Heart right ventricle (tissue), 16 donors: Measurements from ENCODE around the gene IRF5. TPM values are rescaled to one million over a fixed set of nuclear protein-coding genes. Genes with fewer than 3 reads are reported as not detected.

Source experiments
- ATAC-seq, 8 donors: fragments of 200-7000 bp; cut with Tn5 transposase; one replicate each; pipeline ENCODE4 v1.9.1; 2020; ENCODE audit warnings: mild to moderate bottlenecking in 8 of 8, moderate library complexity in 8 of 8, moderate number of reproducible peaks in 1 of 8
- DNase-seq, 2 donors: peaks; one replicate each; pipeline ENCODE4 v3.0.0-alpha.2; 2020
- H3K27ac ChIP-seq, 10 donors: fragments of 200-600 bp; sonication (generic) in 2 of 10; one replicate each; pipeline versions ENCODE4 v1.5.0 to v1.8.0; 2020 to 2022; ENCODE audit warnings: mild to moderate bottlenecking in 3 of 10
- H3K27me3 ChIP-seq, 7 donors: fragments of 200-600 bp; one replicate each; pipeline ENCODE4 v1.8.0; 2021 to 2022; ENCODE audit warnings: mild to moderate bottlenecking in 2 of 7
- H3K36me3 ChIP-seq, 9 donors: fragments of 200-600 bp; sonication (generic) in 1 of 9; one replicate each; pipeline versions ENCODE4 v1.5.0 to v1.8.0; 2020 to 2022; ENCODE audit warnings: mild to moderate bottlenecking in 2 of 9
- H3K4me1 ChIP-seq, 9 donors: fragments of 200-600 bp; sonication (generic) in 1 of 9; one replicate each; pipeline versions ENCODE4 v1.5.0 to v1.8.0; 2020 to 2022; ENCODE audit warnings: mild to moderate bottlenecking in 4 of 9
- H3K4me3 ChIP-seq, 10 donors: fragments of 200-600 bp; sonication (generic) in 2 of 10; one replicate each; pipeline versions ENCODE4 v1.5.0 to v1.8.0; 2020 to 2022; ENCODE audit warnings: mild to moderate bottlenecking in 7 of 10, moderate library complexity in 2 of 10
- H3K9me3 ChIP-seq, 11 donors: fragments of 200-600 bp in 10 of 11; sonication (generic) in 2 of 11; one replicate each; pipeline versions ENCODE4 v1.5.0 to v1.8.0; 2013 to 2022; ENCODE audit warnings: mild to moderate bottlenecking in 2 of 11, control low read depth in 1 of 11, moderate library complexity in 1 of 11
- WGBS, 2 donors: extraction: QIAGEN DNeasy Blood & Tissue Kit; methylation state at CpG; one replicate each; pipeline ENCODE4 v1.1.7; 2013; ENCODE audit warnings: inconsistent platforms in 1 of 2; 5-methylcytosine and 5-hydroxymethylcytosine counted together
- intact Hi-C, 10 donors: fragments of 100-400 bp; cut with DNase I; formaldehyde crosslinking; loops; one replicate each; pipeline versions ENCODE4 v1.11.1 to v1.14.2; 2022
- polyA plus RNA-seq, 2 donors: library from polyadenylated mRNA; stranded (reverse); fragments of 200-250 nt; gene quantifications; one replicate each; pipeline ENCODE4 v1.2.3, GENCODE V29; 2013
- total RNA-seq, 10 donors: library from RNA; stranded (reverse); fragmentation: NEBNext Ultra II Directional in 3 of 10; extraction: Animal tissue kit (Norgen Biotek cat#: 25700) in 3 of 10; gene quantifications; one replicate each; pipeline versions ENCODE4 v1.2.1 to v1.2.4, GENCODE V29; 2021 to 2023
- TF ChIP-seq, protein P1 (sequence below), 9 donors: fragments of 200-600 bp; sonication (generic) in 2 of 9; IDR thresholded peaks; one replicate each; pipeline versions ENCODE4 v1.5.0 to v1.8.0; 2021 to 2022; ENCODE audit warnings: antibody characterized with exemption in 9 of 9, mild to moderate bottlenecking in 5 of 9, moderate library complexity in 1 of 9
- donor health status: Arrhythmogenic right ventricular cardiomyopathy.
- donor health status: ischemic (EF 13 %, LVEDD 7.1; RV severe dilation, severe dysfunction).
- donor health status: healthy with polysubstance abuse.
- donor health status: DM: no; HTN: yes; CAD: no.
- donor health status: DM: no; HTN: no; CAD: no.
- donor health status: ischemic (EF 25% LVEDD 6.9; RV normal size, moderate dysfunction).
- donor health status: ischemic (EF 25% LVEDD 5.7; RV mildly dilated, moderate dysfunction).
- donor health status: healthy.
- donor health status: DM: yes; HTN: yes; CAD: no.
- donor health status: Ischemic cardiomyopathy.
- donor health status: ischemic (EF 35%, LVEDD 5.7; RV mildly dilated, moderate dysfunction).
- donor health status: nonischemic (EF 11% LVEDD 7.7; RV severe dilation, severe dysfunction).
- donor health status: DM: yes; HTN: yes; CAD: no.
- donor health status: PGD.
- donor health status: ischemic (EF 29% LVEDD 5.4; RV normal size, mild dysfunction).
- donor health status: nonischemic (EF 23%, LVEDD 6.1; RV moderate dilation, normal function).

Gene IRF5
- total and polyA plus RNA-seq, 12 donors, result 0.46 to 6.6 (median 1.5) TPM

DNA sequence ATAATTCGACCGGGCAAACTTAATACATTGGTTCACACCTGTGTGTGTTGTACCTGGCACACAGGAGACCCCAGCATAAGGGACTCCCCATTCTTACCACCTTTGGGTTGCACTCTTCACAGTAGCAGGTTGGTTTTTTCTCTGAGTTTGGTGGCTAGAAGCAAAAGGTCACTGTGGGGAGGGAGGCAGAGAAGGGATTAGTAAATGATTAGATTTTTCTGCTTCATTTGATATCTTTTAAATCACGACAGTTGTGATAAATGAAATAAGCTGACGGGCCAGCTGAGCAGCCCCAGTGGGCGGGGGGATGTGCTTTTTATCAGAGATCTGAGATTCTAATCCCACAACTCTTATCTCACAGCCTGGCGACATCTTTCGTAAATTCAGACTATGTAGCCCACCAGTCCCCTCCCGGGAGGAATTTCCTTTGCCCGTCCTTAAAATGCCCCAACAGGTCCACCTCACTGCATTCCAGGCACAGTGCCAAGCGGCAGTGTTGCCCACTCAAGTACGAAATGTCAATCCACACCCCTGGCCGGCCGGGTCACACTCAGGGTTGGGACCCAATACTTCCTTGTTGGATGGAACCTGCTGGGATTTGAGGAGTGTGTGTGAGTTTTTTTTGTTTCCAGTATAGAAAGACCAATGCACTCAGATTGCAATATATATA is 16.7 kb upstream of the IRF5 start:
- DNase-seq, result no peak
- no peak overlapping the region for H3K4me3 ChIP-seq
- H3K36me3 ChIP-seq, result no peaks in the 10 kb centered on the region
- no peak overlapping the region for H3K27ac ChIP-seq
- no peak for ATAC-seq
- WGBS, 2 donors, result 34 to 44% methylated on average over 13 of the region's 13 CpGs
- intact Hi-C loops, result no loop called here
- H3K4me1 ChIP-seq, result peaks cover 0 to 4% (median under 1%) of the 10 kb centered on the region in 9 donors
- H3K9me3 ChIP-seq, result no peaks in the 10 kb centered on the region
- H3K27me3 ChIP-seq, result peaks cover 0 to 67% (median 48%) of the 10 kb centered on the region in 7 donors
- TF ChIP-seq, protein P1, sequence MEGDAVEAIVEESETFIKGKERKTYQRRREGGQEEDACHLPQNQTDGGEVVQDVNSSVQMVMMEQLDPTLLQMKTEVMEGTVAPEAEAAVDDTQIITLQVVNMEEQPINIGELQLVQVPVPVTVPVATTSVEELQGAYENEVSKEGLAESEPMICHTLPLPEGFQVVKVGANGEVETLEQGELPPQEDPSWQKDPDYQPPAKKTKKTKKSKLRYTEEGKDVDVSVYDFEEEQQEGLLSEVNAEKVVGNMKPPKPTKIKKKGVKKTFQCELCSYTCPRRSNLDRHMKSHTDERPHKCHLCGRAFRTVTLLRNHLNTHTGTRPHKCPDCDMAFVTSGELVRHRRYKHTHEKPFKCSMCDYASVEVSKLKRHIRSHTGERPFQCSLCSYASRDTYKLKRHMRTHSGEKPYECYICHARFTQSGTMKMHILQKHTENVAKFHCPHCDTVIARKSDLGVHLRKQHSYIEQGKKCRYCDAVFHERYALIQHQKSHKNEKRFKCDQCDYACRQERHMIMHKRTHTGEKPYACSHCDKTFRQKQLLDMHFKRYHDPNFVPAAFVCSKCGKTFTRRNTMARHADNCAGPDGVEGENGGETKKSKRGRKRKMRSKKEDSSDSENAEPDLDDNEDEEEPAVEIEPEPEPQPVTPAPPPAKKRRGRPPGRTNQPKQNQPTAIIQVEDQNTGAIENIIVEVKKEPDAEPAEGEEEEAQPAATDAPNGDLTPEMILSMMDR (IDR thresholded peaks at IDR 0.05), result no peak

DNA sequence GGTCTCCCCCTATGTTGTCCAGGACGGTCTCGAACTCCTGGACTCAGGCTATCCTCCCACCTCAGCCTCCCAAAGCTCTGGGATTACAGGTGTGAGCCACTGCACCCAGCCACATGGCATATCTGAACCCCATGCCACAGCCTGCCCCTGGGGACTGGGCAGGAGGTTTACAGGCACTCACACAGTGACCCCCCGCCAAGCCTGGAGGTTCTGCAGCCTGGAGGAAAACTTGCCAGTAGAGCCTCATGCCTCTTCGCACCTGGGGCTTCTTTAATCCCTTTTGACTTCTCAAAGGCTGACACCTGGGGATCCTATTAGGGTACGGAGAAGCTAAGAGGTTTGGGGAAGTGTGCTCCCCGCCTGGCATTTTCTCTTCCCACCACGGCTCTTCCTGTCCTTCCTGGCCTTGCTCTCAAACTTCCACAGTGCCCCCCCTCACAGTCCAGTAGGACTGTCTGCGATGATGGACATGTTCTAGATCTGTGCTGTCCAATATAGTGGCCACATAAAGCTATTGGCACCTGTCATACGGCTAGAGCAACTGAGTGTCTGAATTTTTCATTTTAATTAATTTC is 15.8 kb upstream of the IRF5 start:
- peaks cover 0 to 4% (median 0%) of the 10 kb centered on the region in 9 donors for H3K4me1 ChIP-seq
- ATAC-seq, result no peak
- H3K36me3 ChIP-seq, result no peaks in the 10 kb centered on the region
- no peak overlapping the region for H3K4me3 ChIP-seq
- TF ChIP-seq, protein P1 (IDR thresholded peaks at IDR 0.05), result no peak
- H3K27ac ChIP-seq, result no peak overlapping the region
- peaks cover 0 to 63% (median 39%) of the 10 kb centered on the region in 7 donors for H3K27me3 ChIP-seq
- no peak for DNase-seq
- intact Hi-C loops, result no loop called here
- no peaks in the 10 kb centered on the region for H3K9me3 ChIP-seq
- 69 to 73% methylated on average over 9 of the region's 9 CpGs for WGBS, 2 donors

DNA sequence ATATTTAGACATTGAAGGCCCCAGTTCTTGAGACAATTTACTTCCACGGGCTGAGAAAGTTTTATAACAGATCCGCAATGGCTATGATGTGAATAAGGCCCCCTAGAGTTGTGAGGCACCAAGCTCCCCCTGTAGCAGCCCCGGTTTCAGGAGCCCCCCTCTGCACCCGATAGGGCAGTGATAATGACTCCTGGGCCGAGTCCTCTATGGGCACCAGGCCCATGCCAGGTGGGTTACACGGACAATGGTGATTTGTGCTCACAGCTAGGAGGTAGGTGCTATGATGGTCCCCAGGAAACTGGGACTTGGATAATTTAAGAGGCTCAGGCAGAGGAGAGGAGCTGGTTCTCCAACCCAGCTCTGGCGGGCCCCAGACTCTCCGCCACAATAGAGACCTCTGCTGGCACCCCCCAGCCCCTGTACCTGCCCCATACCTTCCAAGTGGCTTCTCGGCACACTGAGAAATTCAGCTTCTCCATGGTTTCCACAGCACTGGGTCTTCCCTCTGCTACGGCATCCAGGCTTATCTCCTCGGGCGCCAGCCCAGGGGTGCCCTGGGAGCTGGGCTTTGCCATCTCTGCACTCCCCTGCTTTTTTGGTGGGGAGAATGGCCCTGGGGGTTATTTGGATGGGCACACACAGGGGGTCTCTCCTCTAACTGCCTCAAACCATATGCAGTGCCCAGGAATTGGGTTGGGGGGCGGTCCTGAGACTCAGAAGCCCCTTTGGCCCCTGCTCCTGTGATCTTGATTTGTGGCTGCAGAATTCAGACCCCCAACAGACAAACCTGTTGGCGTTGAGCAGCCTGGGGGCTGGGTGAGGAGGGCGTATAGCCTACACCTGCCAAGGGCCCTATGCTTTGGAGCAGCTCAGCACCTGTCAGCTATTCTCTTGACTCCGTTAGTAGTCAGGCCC is 15.0 kb upstream of the IRF5 start:
- ATAC-seq, result peak in 2 of 8 donors; percentile 19 to 34
- TF ChIP-seq, protein P1 (IDR thresholded peaks at IDR 0.05), result no peak
- Histone ChIP-seq H3K4me1 (peaks cover 0 to 4% (median 0%) of the 10 kb centered on the region in 9 donors), H3K4me3 (no peak overlapping the region), H3K9me3 (no peaks in the 10 kb centered on the region), H3K36me3 (no peaks in the 10 kb centered on the region), H3K27me3 (peaks cover 0 to 66% (median 35%) of the 10 kb centered on the region in 7 donors), H3K27ac (no peak overlapping the region)
- 81 to 83% methylated on average over 16 of the region's 16 CpGs for WGBS, 2 donors
- DNase-seq, result no peak
- intact Hi-C loops, result no loop called here

DNA sequence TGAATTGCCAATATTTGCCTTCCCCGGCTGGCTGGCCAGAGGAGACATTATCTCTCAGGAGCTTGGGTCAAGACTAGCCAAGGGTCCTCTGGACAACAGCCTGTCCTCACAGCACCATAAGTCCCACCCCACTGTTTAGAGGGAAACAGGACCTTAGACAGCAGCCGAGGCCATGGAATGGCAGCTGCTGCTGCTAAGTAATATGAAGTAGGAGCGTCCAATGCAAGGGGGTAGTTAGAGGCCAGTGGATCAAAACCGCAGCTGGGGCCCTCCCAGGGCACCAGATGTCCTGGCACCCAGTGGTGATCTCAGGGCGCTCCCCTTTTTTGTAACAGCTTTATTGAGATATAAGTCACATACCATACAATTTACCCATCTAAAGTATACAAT is 14.3 kb upstream of the IRF5 start:
- Histone ChIP-seq H3K27me3 (peaks cover 0 to 60% (median 35%) of the 10 kb centered on the region in 7 donors), H3K36me3 (no peaks in the 10 kb centered on the region), H3K4me3 (no peak overlapping the region), H3K9me3 (no peaks in the 10 kb centered on the region), H3K4me1 (peaks cover 0 to 4% (median 0%) of the 10 kb centered on the region in 9 donors), H3K27ac (no peak overlapping the region)
- intact Hi-C loops, result no loop called here
- ATAC-seq (no peak), DNase-seq (no peak)
- TF ChIP-seq, protein P1 (IDR thresholded peaks at IDR 0.05), result no peak
- WGBS, 2 donors, result 83 to 84% methylated on average over 5 of the region's 5 CpGs
